HTERT RPE-1 (cell line): Measurements from ENCODE around the gene TOGARAM1.

ENCODE experiments used
- in situ Hi-C: fragments of 300-500 bp; cut with MboI; formaldehyde crosslinking; loops from 4 replicates; pipeline ENCODE4 v1.14.3; 2020; ENCODE audit warnings: low sequenced_read_pairs

Gene TOGARAM1

GRCh38 chr14:45084946-45085346 lies 123.0 kb downstream of the TOGARAM1 start:
- in situ Hi-C loops: no loop called here

- in situ Hi-C loops: no loop called here
These were observed 127.8 kb downstream of the TOGARAM1 start for GRCh38 chr14:45089813-45090212.

- in situ Hi-C loops: no loop called here
These were observed 129.7 kb downstream of the TOGARAM1 start for GRCh38 chr14:45091710-45092109.

- in situ Hi-C loops: no loop called here
These were observed 132.3 kb downstream of the TOGARAM1 start for GRCh38 chr14:45094275-45094674.

- in situ Hi-C loops: no loop called here
These were observed 133.2 kb downstream of the TOGARAM1 start for GRCh38 chr14:45095143-45095542.

GRCh38 chr14:45096218-45096617 lies 134.2 kb downstream of the TOGARAM1 start:
- in situ Hi-C loops: no loop called here

- in situ Hi-C loops: no loop called here
These were observed 141.8 kb downstream of the TOGARAM1 start for GRCh38 chr14:45103806-45104205.

- in situ Hi-C loops: no loop called here
These were observed 142.6 kb downstream of the TOGARAM1 start for GRCh38 chr14:45104561-45104960.

- in situ Hi-C loops: no loop called here
These were observed 151.1 kb downstream of the TOGARAM1 start for GRCh38 chr14:45112896-45113781.

- in situ Hi-C loops: no loop called here
These were observed 152.3 kb downstream of the TOGARAM1 start for GRCh38 chr14:45114327-45114726.

GRCh38 chr14:45118594-45118993 lies 156.6 kb downstream of the TOGARAM1 start:
- in situ Hi-C loops: no loop called here

GRCh38 chr14:45120096-45120495 lies 158.1 kb downstream of the TOGARAM1 start:
- in situ Hi-C loops: no loop called here

GRCh38 chr14:45123271-45123670 lies 161.3 kb downstream of the TOGARAM1 start:
- in situ Hi-C loops: no loop called here
